ENCODE results near the gene PDE8A.
"Not testable (repeated sequence)": the region's sequence is repeated elsewhere in the genome, so short reads cannot be mapped to it uniquely, and the experiment has no call there.

PDE8A gene

DNA sequence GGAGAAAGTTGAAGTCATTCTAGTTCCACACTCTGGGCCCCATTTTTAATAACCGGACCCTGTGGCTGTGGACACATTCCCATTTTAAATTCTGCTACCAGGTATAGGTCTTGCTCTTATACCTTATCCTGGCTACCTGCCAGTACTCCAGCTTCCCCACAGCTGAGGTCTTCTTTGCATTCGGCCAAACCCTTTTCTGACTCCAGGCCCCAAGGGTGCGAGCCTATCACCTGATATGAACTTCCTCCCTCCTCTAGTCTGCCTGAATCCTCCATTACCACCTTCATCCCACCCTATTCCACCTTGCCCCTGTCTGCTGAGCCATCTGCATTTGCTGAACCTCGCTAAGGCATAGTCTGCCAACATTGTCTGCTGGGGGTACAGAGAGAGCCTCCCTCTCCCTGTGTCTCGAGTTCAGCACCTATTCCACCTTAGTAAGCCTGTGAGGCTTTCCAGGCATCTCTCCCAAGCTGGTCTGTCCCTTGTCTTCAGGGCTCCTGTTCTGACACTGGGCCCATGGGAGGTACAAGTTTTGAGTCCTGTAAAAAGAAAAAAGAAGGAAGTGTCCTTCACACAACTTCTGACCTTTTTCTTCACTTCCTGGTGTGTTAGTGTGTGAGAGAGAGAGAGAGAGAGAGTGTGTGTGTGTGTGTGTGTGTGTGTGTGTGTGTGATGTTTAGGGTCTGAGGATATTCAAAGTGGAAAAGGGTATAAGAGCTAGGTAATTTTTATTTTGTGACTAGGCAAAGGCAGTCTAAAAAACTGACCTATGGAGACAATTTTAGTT lies 27.0 kb downstream of the PDE8A start:
- no peak overlapping the region for H3K4me3 ChIP-seq (ENCODE audit: low read length)
- H3K4me1 ChIP-seq (ENCODE audit: control insufficient read depth, insufficient read depth, low read length), result peaks cover 16% of the 10 kb centered on the region
- no peaks in the 10 kb centered on the region for H3K36me3 ChIP-seq (ENCODE audit: control insufficient read depth, insufficient read depth, low read length)
- H3K27me3 ChIP-seq (ENCODE audit: control insufficient read depth, insufficient read depth, low read length), result no peaks in the 10 kb centered on the region
- no peak overlapping the region for H3K9ac ChIP-seq (ENCODE audit: low read length)
- H3K9me3 ChIP-seq (ENCODE audit: control insufficient read depth, low read length), result no peaks in the 10 kb centered on the region

DNA sequence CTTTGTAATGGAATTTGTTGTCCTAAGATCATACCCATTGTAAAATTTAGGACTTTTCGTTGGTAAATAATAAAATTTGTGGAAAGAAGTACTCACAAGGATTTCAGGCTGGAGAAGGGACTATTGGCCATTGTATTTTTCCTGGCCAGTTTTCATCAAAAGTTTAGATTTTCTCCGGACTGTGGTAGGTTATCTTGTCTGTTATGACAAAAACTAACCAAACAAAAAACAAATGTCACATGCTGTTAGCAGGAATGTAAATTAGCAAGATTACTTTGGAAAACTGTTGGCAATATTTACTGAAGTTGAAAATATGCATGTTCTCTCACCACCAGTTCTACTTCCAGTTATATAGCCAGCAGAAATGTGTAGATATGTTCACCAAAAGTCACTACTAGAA lies 27.8 kb downstream of the PDE8A start:
- no peaks in the 10 kb centered on the region for H3K27me3 ChIP-seq (ENCODE audit: control insufficient read depth, insufficient read depth, low read length)
- H3K4me3 ChIP-seq (ENCODE audit: low read length), result no peak overlapping the region
- peaks cover 16% of the 10 kb centered on the region for H3K4me1 ChIP-seq (ENCODE audit: control insufficient read depth, insufficient read depth, low read length)
- no peaks in the 10 kb centered on the region for H3K36me3 ChIP-seq (ENCODE audit: control insufficient read depth, insufficient read depth, low read length)
- no peak overlapping the region for H3K9ac ChIP-seq (ENCODE audit: low read length)
- H3K9me3 ChIP-seq (ENCODE audit: control insufficient read depth, low read length), result no peaks in the 10 kb centered on the region

DNA sequence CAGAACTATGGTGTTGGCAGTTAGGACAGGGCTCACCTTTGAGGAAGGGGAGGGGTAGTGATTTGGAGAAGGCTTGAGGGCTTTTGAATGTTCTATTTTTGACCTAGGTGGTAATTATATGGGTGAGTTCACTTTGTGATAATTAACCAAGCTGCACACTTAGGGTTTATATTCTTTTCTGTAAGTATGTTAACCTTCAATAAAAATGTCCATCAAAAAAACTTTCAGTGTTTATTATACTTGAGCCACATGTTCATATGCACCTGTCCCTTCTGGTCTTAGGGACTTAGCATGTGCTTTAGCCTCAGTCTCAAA lies 28.4 kb downstream of the PDE8A start:
- Histone ChIP-seq H3K27me3 (ENCODE audit: control insufficient read depth, insufficient read depth, low read length) (no peaks in the 10 kb centered on the region), H3K9me3 (ENCODE audit: control insufficient read depth, low read length) (no peaks in the 10 kb centered on the region), H3K36me3 (ENCODE audit: control insufficient read depth, insufficient read depth, low read length) (no peaks in the 10 kb centered on the region), H3K4me1 (ENCODE audit: control insufficient read depth, insufficient read depth, low read length) (peaks cover 16% of the 10 kb centered on the region), H3K4me3 (ENCODE audit: low read length) (no peak overlapping the region), H3K9ac (ENCODE audit: low read length) (no peak overlapping the region)

DNA sequence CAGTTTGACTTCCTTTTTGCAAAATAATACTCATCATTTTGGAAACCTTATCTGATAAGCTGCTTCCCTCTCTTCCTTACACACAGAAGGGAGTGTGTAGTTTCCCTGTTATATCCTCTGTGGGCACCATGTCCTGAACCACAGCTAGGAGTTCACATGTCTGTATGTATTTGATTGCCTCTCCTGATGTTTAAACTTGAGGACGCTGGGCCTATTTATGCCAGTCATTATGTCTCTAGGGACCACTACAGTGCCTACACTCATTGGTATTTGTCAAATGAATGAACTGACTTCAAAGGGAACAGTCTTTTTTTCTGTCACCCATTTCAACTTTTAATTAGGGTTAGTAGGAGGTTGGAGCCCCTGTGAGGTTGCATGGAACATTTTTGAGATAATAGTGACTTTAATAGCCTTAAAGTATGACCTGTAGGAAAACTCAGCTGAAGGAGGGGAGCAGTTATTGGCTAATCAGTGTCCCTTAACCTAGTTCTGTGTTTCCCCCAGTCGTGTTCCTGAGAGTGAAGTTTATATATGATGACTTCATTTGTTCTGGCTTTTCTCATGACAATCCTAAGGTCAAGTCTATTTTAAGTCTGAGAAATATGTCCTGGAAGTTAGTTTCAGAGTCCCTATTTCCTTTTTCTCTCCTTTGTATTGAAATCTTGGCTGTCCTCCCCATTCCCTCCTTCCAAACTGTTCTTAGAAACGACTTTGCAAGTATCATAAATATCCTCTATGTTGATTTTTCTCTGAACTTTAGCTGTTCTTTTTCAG lies 28.9 kb downstream of the PDE8A start:
- H3K36me3 ChIP-seq (ENCODE audit: control insufficient read depth, insufficient read depth, low read length), result no peaks in the 10 kb centered on the region
- no peak overlapping the region for H3K9ac ChIP-seq (ENCODE audit: low read length)
- no peaks in the 10 kb centered on the region for H3K27me3 ChIP-seq (ENCODE audit: control insufficient read depth, insufficient read depth, low read length)
- H3K9me3 ChIP-seq (ENCODE audit: control insufficient read depth, low read length), result no peaks in the 10 kb centered on the region
- no peak overlapping the region for H3K4me3 ChIP-seq (ENCODE audit: low read length)
- peaks cover 16% of the 10 kb centered on the region for H3K4me1 ChIP-seq (ENCODE audit: control insufficient read depth, insufficient read depth, low read length)

GRCh38 chr15:85011160-85011571 lies 29.5 kb downstream of the PDE8A start:
- H3K27me3 ChIP-seq (ENCODE audit: control insufficient read depth, insufficient read depth, low read length), result no peaks in the 10 kb centered on the region
- no peak overlapping the region for H3K4me3 ChIP-seq (ENCODE audit: low read length)
- peaks cover 16% of the 10 kb centered on the region for H3K4me1 ChIP-seq (ENCODE audit: control insufficient read depth, insufficient read depth, low read length)
- no peak overlapping the region for H3K9ac ChIP-seq (ENCODE audit: low read length)
- H3K36me3 ChIP-seq (ENCODE audit: control insufficient read depth, insufficient read depth, low read length), result no peaks in the 10 kb centered on the region
- no peaks in the 10 kb centered on the region for H3K9me3 ChIP-seq (ENCODE audit: control insufficient read depth, low read length)

DNA sequence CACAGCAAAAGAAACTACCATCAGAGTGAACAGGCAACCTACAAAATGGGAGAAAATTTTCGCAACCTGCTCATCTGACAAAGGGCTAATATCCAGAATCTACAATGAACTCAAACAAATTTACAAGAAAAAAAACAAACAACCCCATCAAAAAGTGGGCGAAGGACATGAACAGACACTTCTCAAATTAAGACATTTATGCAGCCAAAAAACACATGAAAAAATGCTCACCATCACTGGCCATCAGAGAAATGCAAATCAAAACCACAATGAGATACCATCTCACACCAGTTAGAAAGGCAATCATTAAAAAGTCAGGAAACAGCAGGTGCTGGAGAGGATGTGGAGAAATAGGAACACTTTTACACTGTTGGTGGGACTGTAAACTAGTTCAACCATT lies 30.1 kb downstream of the PDE8A start:
- H3K9ac ChIP-seq (ENCODE audit: low read length); H3K27me3 ChIP-seq (ENCODE audit: control insufficient read depth, insufficient read depth, low read length); H3K9me3 ChIP-seq (ENCODE audit: control insufficient read depth, low read length); H3K4me3 ChIP-seq (ENCODE audit: low read length); H3K36me3 ChIP-seq (ENCODE audit: control insufficient read depth, insufficient read depth, low read length): not testable (repeated sequence)
- H3K4me1 ChIP-seq (ENCODE audit: control insufficient read depth, insufficient read depth, low read length), result peaks cover 16% of the 10 kb centered on the region

- H3K4me1 ChIP-seq (ENCODE audit: control insufficient read depth, insufficient read depth, low read length), result peaks cover 5% of the 10 kb centered on the region
- no peak overlapping the region for H3K9ac ChIP-seq (ENCODE audit: low read length)
- no peaks in the 10 kb centered on the region for H3K36me3 ChIP-seq (ENCODE audit: control insufficient read depth, insufficient read depth, low read length)
- H3K4me3 ChIP-seq (ENCODE audit: low read length), result no peak overlapping the region
- no peaks in the 10 kb centered on the region for H3K27me3 ChIP-seq (ENCODE audit: control insufficient read depth, insufficient read depth, low read length)
- no peaks in the 10 kb centered on the region for H3K9me3 ChIP-seq (ENCODE audit: control insufficient read depth, low read length)
Observed at GRCh38 chr15:85013785-85014184, 32.1 kb downstream of the PDE8A start.

DNA sequence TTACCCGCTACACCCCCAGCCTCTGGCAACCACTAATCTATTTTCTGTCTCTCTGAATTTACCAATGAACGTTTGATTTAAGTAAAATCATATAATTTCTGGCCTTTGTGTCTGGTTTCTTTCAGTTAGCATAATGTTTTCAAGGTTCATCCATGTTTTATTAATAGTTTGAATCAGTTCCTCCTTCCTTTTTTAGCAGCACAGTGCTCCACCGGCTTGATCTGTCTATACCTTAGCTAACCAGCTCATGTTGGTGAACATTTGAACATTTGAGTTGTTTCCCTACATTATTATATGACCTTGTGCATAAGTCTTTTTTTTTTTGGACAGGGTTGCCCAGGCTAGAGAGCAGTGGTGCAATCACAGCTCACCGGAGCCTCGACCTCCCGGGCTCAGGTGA lies 33.3 kb downstream of the PDE8A start:
- Histone ChIP-seq H3K4me1 (ENCODE audit: control insufficient read depth, insufficient read depth, low read length) (no peaks in the 10 kb centered on the region), H3K9ac (ENCODE audit: low read length) (no peak overlapping the region), H3K27me3 (ENCODE audit: control insufficient read depth, insufficient read depth, low read length) (no peaks in the 10 kb centered on the region), H3K9me3 (ENCODE audit: control insufficient read depth, low read length) (no peaks in the 10 kb centered on the region), H3K36me3 (ENCODE audit: control insufficient read depth, insufficient read depth, low read length) (no peaks in the 10 kb centered on the region), H3K4me3 (ENCODE audit: low read length) (no peak overlapping the region)

DNA sequence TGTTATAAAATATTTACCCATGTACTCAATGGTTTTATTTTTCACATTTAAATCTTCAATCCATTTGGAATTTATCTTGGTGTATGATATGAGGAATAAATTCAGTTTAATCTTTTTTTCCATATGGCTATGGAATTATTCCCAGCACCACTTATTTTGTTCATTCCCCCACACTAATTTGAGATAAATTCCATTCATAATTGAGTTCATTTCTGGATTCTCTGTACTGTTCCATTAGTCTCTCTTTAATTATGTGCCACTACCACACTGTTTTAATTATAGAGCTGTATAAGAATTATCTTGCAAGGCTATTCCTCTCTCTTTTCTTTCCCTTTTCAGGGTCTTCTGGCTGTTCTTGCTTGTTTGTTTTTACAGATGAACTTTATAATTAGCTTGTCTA lies 34.6 kb downstream of the PDE8A start:
- H3K27me3 ChIP-seq (ENCODE audit: control insufficient read depth, insufficient read depth, low read length), result no peaks in the 10 kb centered on the region
- no peak overlapping the region for H3K4me3 ChIP-seq (ENCODE audit: low read length)
- H3K9me3 ChIP-seq (ENCODE audit: control insufficient read depth, low read length), result no peaks in the 10 kb centered on the region
- no peak overlapping the region for H3K9ac ChIP-seq (ENCODE audit: low read length)
- H3K4me1 ChIP-seq (ENCODE audit: control insufficient read depth, insufficient read depth, low read length), result no peaks in the 10 kb centered on the region
- H3K36me3 ChIP-seq (ENCODE audit: control insufficient read depth, insufficient read depth, low read length), result no peaks in the 10 kb centered on the region

DNA sequence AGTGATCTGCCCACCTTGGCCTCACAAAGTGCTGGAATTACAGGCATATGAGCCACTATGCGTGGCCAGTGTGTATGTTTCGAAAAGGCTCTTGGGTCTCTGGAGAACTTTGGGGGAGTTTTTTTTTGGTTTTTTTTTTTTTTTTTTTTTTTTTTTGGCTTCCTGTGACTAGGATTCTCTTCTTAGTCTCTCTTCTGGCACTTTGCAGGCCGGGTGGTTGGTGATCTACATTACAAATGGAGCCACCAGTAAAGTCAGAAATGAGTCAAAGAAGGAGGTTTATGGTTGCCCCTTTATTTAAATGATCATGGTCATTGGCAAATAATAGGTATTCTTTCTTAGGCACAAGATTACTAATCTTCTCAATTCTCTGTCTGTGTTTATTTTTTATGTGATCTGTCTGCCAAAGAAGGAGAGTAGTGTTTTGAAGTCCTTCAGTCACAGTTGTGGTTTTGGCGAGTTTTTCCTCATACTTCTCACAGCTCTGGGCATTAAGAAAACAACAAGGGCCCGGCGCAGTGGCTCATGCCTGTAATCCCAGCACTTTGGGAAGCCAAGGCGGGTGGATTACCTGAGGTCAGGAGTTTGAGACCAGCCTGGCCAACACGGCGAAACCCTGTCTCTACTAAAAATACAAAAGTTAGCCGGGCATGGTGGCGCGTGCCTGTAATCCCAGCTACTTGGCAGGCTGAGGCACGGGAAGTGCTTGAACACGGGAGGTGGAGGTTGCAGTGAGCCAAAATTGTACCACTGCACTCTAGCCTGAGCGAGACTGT lies 38.3 kb downstream of the PDE8A start:
- H3K4me1 ChIP-seq (ENCODE audit: control insufficient read depth, insufficient read depth, low read length), result peaks cover 13% of the 10 kb centered on the region
- no peaks in the 10 kb centered on the region for H3K27me3 ChIP-seq (ENCODE audit: control insufficient read depth, insufficient read depth, low read length)
- no peak overlapping the region for H3K9ac ChIP-seq (ENCODE audit: low read length)
- no peak overlapping the region for H3K4me3 ChIP-seq (ENCODE audit: low read length)
- H3K36me3 ChIP-seq (ENCODE audit: control insufficient read depth, insufficient read depth, low read length), result no peaks in the 10 kb centered on the region
- H3K9me3 ChIP-seq (ENCODE audit: control insufficient read depth, low read length), result no peaks in the 10 kb centered on the region

DNA sequence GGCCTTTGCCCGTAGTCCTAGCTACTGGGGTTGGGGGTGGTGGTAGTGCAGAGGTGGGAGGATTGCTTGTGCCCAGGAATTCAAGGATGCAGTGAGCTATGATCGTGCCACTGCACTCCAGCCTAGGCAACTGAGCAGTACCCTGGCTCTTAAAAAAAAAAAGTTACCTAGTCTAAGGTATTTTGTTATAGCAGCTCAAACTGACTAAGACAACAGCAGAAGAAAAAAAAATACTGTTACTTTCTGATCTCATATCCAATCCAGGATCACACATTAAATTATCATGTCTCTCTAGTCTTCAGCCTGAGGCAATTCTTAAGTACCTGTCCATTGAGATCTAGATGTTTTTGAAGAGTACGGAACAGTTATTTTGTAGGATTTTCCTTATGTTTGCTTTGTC lies 39.8 kb downstream of the PDE8A start:
- peaks cover 27% of the 10 kb centered on the region for H3K4me1 ChIP-seq (ENCODE audit: control insufficient read depth, insufficient read depth, low read length)
- no peak overlapping the region for H3K4me3 ChIP-seq (ENCODE audit: low read length)
- no peaks in the 10 kb centered on the region for H3K27me3 ChIP-seq (ENCODE audit: control insufficient read depth, insufficient read depth, low read length)
- H3K36me3 ChIP-seq (ENCODE audit: control insufficient read depth, insufficient read depth, low read length), result no peaks in the 10 kb centered on the region
- no peak overlapping the region for H3K9ac ChIP-seq (ENCODE audit: low read length)
- H3K9me3 ChIP-seq (ENCODE audit: control insufficient read depth, low read length), result no peaks in the 10 kb centered on the region

DNA sequence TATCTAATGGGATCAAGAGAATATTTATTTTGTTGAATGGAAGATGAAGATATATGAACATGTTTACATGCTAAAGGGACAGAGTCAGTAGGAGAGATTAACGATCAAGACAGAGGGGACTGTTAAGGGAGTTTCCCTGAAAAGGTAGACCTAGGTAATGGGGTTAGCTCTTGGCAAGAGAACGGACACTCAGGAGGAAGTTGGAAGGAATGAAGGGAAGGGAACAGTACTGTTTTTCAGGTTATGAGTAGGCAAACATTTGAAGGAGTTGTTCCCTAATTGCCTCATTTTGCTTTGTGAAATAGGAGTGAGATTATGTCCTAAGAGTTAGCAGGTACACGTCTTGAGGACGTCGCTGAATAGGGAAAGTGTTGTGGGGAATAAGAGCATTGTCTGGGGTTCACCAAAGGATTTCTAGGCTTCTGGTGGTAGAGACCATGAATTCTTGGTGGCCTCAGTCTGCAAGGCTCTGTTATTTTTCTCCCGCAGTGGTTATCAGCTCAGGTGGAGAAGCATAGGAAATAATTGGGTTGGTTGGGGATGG lies 41.3 kb downstream of the PDE8A start:
- Histone ChIP-seq H3K4me3 (ENCODE audit: low read length) (no peak overlapping the region), H3K36me3 (ENCODE audit: control insufficient read depth, insufficient read depth, low read length) (no peaks in the 10 kb centered on the region), H3K9ac (ENCODE audit: low read length) (no peak overlapping the region), H3K4me1 (ENCODE audit: control insufficient read depth, insufficient read depth, low read length) (peaks cover 28% of the 10 kb centered on the region), H3K9me3 (ENCODE audit: control insufficient read depth, low read length) (no peaks in the 10 kb centered on the region), H3K27me3 (ENCODE audit: control insufficient read depth, insufficient read depth, low read length) (no peaks in the 10 kb centered on the region)
